ENCODE measurements around the gene TBC1D32. TPM values are rescaled to one million over a fixed set of nuclear protein-coding genes. Genes with fewer than 3 reads are reported as not detected.

Gene TBC1D32
- total RNA-seq, 1 experiment from 2014 or later, result 9.0 TPM

- no peak overlapping the region for H3K4me3 Mint-ChIP-seq
- DNase-seq, result no peak
- no peak overlapping the region for H2BK15ac ChIP-seq (ENCODE audit: low read depth, low read length)
- no peak overlapping the region for H4K5ac ChIP-seq (ENCODE audit: insufficient read length, low read depth, low read length)
- H3K4ac ChIP-seq (ENCODE audit: low read depth, low read length), result no peak overlapping the region
- H3T11ph ChIP-seq (ENCODE audit: low read length), result no peak overlapping the region
- no peaks in the 10 kb centered on the region for H3K79me2 ChIP-seq (ENCODE audit: insufficient read depth, low read length)
- H4K8ac ChIP-seq (replicated peaks; ENCODE audit: insufficient read length, low read depth, low read length), result no peak overlapping the region
- H3K56ac ChIP-seq (ENCODE audit: insufficient read length, low read depth, low read length), result no peak overlapping the region
- H3K4me1 Mint-ChIP-seq, result no peaks in the 10 kb centered on the region
- H3K36me3 Mint-ChIP-seq (ENCODE audit: insufficient read depth in 1 of 3, low read depth in 3 of 3), result no peaks in the 10 kb centered on the region
- H2BK5ac ChIP-seq (ENCODE audit: insufficient read length, low read length), result no peak overlapping the region
- H3K9me3 Mint-ChIP-seq, result no peaks in the 10 kb centered on the region
- no peak overlapping the region for H3K27ac ChIP-seq (ENCODE audit: insufficient read length, low read depth, low read length)
- H3K18ac ChIP-seq (ENCODE audit: insufficient read length, low read depth, low read length), result no peak overlapping the region
- H3K27ac Mint-ChIP-seq, result no peak overlapping the region
- H3K4me2 ChIP-seq (ENCODE audit: insufficient read depth, insufficient read length, low read length), result no peak overlapping the region
- H3K23ac ChIP-seq (ENCODE audit: insufficient read length, low read depth, low read length), result no peak overlapping the region
- H2AK5ac ChIP-seq (ENCODE audit: insufficient read length, low read length), result no peak overlapping the region
- H3K27me3 Mint-ChIP-seq (ENCODE audit: low read depth), result no peaks in the 10 kb centered on the region
- no peak for TF ChIP-seq CTCF (conservative IDR thresholded peaks at IDR 0.05)
- WGBS (ENCODE audit: extremely low coverage, insufficient read length, low lambda C conversion rate), result no CpG with 5 or more reads among the region's 3 CpGs
- H4K91ac ChIP-seq (ENCODE audit: insufficient read length, low read depth, low read length), result no peak overlapping the region
- H3K9ac ChIP-seq (ENCODE audit: extremely low read depth, insufficient read length, low read length), result no peak overlapping the region
- no peaks in the 10 kb centered on the region for H3K4me1 ChIP-seq (ENCODE audit: insufficient read depth, low read length)
- no peak overlapping the region for H2BK120ac ChIP-seq (ENCODE audit: low read depth, low read length, poor library complexity, severe bottlenecking)
- H2AFZ ChIP-seq (ENCODE audit: low read length), result no peak overlapping the region
- no peaks in the 10 kb centered on the region for H3K27me3 ChIP-seq (ENCODE audit: insufficient read depth, low read length)
- no peaks in the 10 kb centered on the region for H3K79me1 ChIP-seq (ENCODE audit: insufficient read depth, low read depth, low read length, poor library complexity, severe bottlenecking)
- no peaks in the 10 kb centered on the region for H3K9me3 ChIP-seq (ENCODE audit: control insufficient read depth, low read depth, low read length)
- H3K23me2 ChIP-seq (ENCODE audit: insufficient read length, low read depth, low read length, poor library complexity, severe bottlenecking), result no peaks in the 10 kb centered on the region
- no peak overlapping the region for H2BK20ac ChIP-seq (ENCODE audit: low read depth, low read length, poor library complexity, severe bottlenecking)
- no peak overlapping the region for H2BK12ac ChIP-seq (ENCODE audit: insufficient read length, low read depth, low read length)
- H3K14ac ChIP-seq (ENCODE audit: insufficient read depth, low read length), result no peak overlapping the region
- no peaks in the 10 kb centered on the region for H4K20me1 ChIP-seq (ENCODE audit: control insufficient read depth, insufficient read depth, insufficient read length)
Observed at GRCh38 chr6:121033091-121033490, 301.2 kb downstream of the TBC1D32 start.
